SK-MEL-5 (cell line): ENCODE results near the gene IRF7. TPM values are rescaled to one million over a fixed set of nuclear protein-coding genes. Genes with fewer than 3 reads are reported as not detected.
"Not testable (repeated sequence)": the region's sequence is repeated elsewhere in the genome, so short reads cannot be mapped to it uniquely, and the experiment has no call there.

Source experiments
- DNase-seq: peaks from one replicate; pipeline ENCODE4 v3.0.0-alpha.2; 2016; ENCODE audit warnings: low read depth, low spot score
- in situ Hi-C: cut with HindIII; loops from 2 replicates; pipeline ENCODE4 v1.10.0; 2016; ENCODE audit warnings: low sequenced_read_pairs, high pct_unique_total_duplicates, low pct_unique_long_range_greater_than_20kb
- total RNA-seq: library from RNA; depleted of rRNA; stranded (reverse); fragments of >200 nt; shearing (Covaris generic); gene quantifications from 2 replicates; pipeline ENCODE4 v1.2.3, GENCODE V29; 2014

The IRF7 gene
- total RNA-seq, 1 experiment from 2014 or later = 3.7 TPM

DNA sequence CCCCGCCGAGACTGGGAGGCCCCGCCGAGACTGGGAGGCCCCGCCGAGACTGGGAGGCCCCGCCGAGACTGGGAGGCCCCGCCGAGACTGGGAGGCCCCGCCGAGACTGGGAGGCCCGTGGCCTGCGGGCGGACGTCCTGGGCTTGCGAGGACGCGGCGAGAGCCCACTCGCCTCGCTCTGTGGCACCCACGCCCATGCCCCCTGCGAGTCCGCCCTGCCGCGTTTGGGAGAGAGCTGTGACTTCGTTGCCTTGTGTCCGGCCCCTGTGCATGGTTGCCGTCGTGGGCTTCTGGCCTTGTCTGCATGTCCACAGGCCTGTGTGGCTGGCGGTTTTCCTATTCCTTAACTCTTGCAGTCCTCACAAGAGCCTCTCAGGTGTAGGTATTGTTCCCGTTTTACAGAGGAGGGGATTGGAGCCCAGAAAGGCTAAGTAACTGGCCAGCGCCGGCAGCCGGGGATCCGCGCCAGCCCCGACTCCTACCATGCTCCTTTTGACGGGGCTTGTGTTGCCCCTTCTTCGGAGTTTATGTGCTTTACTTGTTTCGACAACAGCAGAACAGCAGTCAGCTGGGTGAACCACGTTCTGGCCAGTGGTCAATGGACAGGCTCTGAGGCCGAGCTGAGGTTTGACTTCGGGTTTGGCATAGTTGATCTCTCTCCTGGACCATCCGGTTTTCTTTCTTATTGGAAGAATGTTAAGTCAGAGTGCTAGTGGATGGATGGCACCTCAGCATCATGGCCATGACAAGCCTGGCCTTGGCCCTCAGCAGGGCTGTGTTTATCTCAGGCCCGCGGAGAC is 38.7 kb downstream of the IRF7 start:
- no peak for DNase-seq
- in situ Hi-C loops = no loop called here

DNA sequence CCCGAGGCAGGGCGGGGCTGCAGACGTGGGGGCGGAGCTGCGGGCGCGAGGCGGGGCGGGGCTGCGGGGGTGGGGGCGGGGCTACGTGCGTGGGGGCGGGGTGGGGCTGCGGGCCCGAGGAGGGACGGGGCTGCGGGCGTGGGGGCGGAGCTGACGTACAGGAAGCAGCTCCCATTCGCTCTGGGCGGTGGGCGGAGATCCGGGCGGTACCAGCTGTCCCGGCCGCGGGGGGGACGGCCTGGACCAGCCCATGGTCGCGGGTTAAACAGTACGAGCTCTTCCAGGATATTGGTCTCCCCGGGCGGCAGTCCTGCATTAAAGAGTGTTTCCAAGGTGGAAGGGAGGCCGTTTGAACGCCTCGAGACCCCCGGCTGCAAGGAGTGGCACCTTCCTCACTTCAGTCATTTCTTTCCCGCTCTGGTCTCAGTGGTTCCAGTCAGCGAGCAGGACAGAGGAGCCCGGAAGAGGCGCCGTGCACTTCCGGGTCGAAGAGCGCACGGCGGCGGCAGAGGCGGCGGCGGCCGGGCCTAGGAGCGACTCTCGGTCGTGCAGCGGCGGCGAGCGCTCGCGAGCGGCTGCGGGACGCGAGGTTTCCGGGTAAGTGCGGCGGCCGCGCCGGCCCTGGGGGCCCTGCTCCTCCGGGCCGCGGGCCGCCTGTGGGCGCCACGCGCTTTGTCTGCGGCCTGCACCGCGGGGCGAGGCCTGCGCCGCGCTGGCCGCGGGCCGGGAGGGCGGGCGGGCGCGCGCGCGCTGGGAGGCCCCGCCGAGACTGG is 39.6 kb downstream of the IRF7 start, which contains the start of gene PHRF1:
Gene PHRF1 (plus strand): TSS at position 475 of the 773 bp plus-strand sequence. CDS start 5,043 bp downstream, outside the sequence.
- in situ Hi-C loops = no loop called here
- peak; percentile 91 for DNase-seq

DNA sequence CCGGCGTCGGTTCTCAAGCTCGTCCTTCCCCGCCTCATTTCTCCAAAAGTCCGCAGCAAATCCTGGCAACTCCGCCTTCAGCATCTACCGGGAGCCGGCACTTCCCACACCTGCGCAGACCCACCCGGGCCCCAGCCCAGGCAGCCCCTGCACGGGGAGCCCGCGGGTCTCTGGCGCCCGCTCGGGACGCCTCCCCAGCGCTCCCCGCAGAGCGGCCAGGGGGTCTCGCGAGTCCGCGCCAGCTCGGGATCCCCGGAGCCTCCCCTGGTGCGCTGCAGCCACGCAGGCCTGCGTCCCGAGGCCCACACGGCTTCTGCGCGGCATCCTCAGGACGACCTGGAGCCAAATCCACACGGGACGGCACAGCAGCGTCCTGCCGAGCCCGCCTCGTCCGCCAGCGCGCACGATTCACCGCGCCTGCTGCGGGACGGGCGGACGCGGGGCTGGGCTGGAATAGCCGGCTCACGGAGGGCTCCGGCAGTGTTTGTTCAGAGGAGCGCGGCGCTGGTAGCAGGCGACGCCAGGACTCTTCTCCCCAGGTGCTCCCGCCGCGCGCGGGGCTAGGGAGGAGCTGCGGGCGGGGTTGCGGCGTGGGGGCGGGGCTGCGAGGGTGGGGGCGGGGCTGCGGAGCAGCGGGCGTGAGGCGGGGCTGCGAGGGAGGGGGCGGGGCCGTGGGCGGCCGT is 40.3 kb downstream of the IRF7 start:
- in situ Hi-C loops = no loop called here
- no peak for DNase-seq

DNA sequence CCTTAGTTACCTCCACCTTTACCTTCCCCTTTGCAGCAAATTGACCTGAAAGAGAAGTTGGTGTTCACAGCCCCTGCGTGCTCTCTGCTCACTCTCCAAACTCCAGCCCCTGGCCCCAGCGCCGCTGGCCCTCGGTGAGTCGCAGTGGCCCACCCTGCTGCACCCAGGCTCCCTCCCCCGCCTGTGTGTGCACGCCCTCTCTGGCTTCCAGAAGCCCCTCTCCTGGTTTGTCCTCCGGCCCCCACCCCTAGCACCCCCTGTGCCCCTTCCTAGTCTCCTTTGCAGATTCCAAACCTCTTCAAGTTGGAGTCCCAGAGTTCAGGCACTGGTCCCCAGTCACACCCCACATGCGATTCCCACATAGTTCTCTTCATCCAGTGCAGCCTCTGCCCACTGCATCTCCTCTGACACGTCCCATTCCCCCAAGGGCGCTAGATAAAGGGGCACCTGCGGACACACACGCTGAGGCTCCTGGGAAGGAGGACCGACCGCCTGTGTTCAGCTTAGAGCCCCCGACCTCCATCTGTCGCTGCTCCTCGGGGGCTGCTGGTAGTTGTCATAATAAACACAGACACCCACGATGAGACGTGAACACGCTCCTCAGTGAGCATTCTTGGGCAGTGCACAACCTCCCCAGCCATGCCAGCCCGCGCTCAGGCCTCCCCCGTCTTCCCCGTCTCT is 41.0 kb downstream of the IRF7 start:
- in situ Hi-C loops = no loop called here
- no peak for DNase-seq

DNA sequence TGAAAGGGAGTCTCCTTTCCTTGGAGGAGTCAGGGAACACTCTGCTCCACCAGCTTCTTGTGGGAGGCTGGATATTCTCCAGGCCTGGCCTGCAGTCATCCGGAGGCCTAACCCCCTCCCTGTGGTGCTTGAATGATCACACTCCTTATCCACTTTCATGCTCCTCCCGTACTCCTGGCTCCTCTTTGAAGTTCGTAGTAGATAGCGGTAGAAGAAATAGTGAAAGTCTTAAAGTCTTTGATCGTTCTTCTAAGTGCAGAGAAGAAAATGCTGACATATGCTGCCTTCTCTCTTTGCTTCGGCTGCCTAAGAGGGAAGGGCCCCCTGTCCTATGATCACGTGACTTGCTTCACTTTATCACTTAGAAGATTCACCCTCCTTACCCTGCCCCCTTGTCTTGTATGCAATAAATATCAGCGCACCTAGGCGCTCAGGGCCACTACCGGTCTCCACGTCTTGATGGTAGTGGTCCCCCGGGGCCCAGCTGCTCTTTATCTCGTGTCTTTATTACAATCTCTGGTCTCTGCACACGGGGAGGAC is 41.6 kb downstream of the IRF7 start:
- in situ Hi-C loops, DNase-seq: not testable (repeated sequence)

DNA sequence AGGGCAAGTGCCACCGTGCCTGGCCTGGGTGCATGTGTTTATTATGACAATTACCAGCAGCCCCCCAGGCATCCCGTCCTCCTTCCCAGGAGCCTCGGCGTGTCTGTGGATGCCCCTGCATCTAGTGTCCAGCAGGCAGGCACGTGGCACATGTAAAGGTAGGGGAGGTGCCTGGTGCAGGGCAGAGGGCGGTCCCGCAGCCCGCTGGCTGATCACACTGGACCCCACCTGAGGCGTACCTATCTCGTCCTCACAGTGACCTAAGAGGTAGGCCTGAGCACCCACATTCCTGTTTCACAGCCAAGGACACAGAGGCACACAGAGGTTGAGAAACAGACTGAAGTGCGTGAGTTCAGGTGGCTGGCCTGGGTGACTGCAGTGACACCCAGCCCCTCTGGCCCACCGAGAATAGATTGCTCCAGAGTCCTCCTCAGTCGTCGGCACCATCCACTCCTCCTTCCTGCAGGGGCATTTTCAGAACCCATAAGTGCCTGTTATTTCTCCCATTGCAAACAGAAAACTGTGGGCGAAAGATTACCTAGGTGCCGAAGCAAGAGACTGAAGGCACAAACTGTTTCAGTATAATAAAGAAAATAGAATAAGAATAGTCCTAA is 42.5 kb downstream of the IRF7 start:
- in situ Hi-C loops = no loop called here
- no peak for DNase-seq

DNA sequence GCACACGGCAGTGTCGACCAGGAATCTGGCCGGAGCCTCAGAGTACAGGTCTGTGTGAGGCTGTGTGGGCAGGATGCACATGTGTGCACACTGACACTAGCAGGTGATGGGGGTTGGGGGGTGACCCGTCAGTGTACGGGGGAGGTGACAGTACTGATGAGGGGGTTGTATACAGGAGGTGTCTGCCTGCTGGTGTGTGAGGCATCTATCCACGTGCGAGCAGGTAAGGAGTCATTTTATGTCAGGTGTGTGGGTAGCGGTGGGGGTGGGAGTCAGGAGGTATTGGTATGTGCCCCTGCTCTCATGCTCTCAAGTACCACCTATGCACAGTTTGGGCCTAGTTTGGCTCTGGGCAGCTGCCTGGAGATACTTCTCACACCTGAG is 44.0 kb downstream of the IRF7 start:
- DNase-seq = no peak
- in situ Hi-C loops = no loop called here

DNA sequence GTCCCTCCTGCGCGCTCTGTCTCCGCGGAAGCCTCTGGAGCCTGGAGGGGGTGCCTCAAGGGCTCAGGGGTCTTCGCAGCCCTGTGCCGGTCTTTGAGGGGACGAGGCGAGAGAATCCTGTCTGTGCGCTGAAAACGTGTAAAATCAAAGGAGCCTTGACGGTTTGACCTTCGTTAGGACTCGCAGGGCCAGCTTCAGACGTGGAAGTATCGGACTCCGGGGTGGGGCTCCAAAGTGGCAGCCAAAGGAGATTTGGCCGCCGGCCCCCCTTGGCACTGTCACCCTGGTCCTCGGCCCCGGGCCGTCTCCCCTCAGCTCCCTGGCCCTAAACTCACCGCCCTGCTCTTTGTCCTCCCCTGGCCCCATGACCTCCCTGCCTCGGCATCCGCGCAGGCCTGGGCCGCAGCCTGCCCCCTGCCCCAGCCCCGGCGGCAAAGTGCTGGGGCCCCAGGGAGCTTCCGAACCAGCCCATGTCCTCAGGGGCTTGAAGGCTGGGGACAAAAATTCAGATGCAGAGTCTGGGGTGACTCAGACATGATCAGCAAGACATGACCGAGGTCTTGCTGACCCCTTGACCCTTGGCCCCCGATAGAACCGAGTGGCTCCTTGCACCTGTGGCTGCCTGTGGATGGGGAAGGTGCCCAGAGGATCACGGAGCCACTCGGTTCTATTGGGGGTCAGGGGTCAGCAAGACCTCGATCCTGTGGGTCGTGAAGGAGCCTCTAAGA is 46.4 kb downstream of the IRF7 start:
- DNase-seq = no peak
- in situ Hi-C loops = no loop called here

DNA sequence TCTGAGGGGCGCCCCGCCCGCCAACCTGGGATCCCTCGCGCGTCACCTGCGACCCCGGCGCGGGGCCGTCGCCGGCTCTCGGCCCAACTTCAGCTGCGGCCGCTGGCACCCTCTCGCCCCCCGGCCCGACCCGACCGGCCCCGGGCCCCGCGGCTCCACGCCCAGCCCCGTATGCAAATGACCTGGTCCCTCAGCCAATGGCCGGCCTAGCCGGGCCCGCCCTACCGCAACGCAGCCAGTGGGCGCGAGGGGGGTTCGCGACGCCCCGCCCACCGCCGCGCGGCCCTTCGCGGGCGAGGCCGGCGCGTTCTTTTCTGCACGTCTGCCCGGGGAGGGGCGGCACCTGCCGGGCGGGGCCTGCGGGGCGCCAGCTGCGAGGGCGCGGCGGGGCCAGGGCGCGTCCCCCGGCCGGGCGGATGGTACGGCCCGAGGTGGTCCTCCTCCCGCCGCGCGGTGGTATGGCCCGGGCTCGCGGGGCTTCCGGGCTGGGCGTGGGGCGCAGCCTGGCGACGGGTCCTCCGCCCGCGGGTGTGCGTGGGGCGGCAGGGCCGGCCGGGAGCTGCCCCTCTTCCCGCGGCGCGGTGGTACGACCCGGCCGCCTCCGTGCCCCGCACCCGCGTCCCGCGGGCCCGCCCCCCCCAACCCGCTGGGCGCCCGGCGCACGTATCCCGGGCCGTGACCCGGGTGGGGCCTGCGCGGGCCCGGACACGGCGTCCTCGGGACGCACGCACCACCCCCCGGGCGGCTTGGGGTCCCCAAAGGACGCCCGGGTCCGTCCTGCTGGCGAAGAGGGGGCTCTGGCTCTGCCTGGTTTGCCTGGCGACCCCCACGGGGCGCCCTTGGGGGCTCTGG is 47.2 kb downstream of the IRF7 start:
- in situ Hi-C loops = no loop called here
- peak; percentile 91 for DNase-seq

DNA sequence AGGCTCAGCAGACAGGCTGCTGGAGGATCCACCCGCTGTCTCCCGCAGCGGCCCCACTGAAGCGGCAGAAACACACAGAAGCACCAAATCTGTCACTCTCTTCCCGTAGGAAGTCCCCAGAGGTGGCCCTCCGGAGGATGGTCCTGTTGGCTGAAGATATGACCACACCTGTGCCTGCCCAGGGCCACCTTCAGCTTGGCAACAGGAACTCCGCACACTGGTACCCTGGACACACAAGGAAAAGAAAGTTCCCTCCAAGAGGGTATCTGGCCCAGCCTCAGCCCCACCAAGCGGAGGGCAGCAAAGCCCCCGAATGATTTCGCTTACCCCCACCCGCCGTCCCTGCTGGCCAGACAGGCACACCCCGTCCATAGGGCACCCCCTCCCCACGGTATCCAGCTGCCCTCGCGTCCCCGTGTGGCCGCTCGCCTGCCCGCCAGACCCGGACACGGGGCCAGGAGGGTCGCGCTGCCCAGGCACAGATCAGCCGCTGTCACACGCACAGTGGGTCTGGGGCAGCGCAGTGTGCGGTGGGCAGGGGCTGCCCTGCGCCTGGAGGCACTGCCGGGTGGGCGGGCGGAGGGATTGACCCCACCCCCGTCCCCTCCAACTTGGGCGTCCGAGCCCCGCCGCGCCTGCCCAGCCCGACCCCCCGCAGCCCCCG is 48.0 kb downstream of the IRF7 start:
- DNase-seq = no peak

DNA sequence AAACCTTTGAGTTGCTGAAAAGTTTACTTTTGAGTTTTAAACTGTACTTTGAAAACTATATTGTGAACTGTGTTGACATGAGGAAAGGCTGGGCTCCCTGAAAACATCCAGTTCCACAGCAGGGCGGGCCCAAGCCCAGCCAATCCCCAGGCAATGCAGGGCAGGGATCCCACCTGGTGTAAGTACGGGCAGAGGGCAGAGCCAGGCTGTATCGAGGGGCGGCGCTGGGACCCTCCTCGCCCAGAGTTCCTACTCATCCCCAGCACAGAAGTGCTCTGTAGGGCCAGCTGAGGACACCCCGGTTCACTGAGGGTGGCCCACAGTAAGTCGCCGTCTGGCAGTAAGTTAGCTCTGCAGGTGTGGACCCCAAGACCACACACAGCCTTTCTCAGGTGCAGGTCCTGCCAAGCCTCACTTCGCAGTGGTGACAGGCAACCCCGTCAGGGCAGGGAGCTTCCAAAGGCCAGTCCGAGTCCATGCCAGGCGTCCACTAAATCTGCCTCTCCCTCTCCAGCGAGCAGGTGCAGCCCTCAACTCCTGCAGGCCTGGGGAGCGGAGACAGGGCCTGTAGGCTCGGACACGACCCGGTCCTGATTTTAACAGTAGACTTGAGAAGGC is 48.6 kb downstream of the IRF7 start:
- in situ Hi-C loops = no loop called here
- no peak for DNase-seq

More for the DNA sequence above, 48.0 kb downstream of the IRF7 start:
- in situ Hi-C loops = no loop called here

DNA sequence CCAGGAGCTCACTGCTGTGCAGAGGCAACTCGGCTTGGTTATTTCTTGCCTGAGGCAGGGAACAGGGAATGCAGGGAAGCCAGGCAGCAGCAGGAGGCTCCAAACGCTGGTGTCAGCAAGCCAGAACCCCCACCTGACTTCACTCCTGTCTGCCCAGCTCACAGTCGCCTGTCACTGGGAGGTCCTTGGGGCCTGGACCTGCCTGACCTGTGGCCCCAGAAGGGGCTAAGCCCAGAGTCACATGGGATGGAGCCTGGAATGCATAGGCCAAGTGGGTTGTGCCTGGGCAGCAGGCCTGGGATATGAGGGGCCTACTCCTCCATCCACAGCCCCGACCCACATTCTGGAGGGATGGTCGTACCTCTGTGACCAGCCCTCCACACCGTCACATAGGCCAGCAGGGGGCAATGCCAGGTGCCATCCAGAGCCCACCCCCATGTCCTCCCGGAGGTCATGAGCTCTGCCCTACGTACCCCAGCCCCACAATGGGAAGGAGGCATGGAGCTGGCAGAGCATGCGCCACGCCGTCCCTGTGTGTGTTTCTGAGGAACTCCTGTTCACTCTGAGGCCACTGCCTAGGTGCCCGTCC is 49.7 kb downstream of the IRF7 start:
- in situ Hi-C loops = no loop called here
- no peak for DNase-seq

DNA sequence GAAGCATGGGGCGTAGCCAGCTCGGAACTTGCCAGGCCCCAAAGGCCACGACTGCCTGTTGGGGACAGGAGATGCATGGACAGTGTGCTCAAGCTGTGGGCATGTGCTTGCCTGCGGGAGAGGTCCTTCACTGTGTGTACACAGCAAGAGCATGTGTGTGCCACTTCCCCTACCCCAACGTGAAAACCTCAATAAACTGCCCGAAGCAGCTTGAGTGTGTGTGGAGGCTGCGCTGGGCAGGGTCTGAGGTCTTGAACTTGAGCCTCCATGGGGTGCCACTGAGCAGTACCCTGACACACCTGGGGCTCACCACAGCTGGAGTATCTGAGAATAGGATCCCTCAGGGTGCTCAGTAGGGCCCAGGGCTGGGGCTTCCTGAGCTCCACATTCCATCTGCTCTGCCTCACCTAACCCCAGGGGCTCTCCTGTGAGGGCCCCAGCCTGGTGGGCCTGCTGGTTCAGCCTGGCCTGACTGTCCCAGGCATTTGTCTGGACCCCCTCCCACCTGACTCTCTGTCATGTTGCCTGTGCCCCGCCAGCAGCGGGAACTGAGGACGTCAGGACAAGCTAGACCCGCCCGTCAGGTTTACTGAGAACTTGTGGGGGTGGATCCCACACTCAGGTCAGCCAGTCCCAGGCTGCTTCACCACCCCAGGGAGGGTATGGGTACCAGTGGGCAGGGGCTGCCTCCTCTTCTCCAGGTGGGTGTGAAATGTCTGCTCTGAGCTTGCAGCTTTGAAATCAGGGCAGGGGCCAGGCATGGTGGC is 51.8 kb downstream of the IRF7 start:
- DNase-seq = no peak
- in situ Hi-C loops = no loop called here
